HFFc6 (cell line): ENCODE measurements around the gene LINC00237. TPM values are rescaled to one million over a fixed set of nuclear protein-coding genes. Genes with fewer than 3 reads are reported as not detected.

Experiments
- DNase-seq: peaks from one replicate; pipeline ENCODE4 v3.0.0-alpha.2; 2018
- H3K27ac Mint-ChIP-seq: 2 replicates; pipeline ENCODE4 v1.8.0; 2020; ENCODE audit warnings: mild to moderate bottlenecking, mixed read lengths
- H3K27me3 Mint-ChIP-seq: 2 replicates; pipeline ENCODE4 v1.8.0; 2021; ENCODE audit warnings: mild to moderate bottlenecking, moderate library complexity, mixed read lengths; ENCODE audit not compliant: insufficient read depth
- H3K36me3 Mint-ChIP-seq: 2 replicates; pipeline ENCODE4 v1.8.0; 2021; ENCODE audit warnings: low read depth, mixed read lengths
- H3K4me1 Mint-ChIP-seq: 2 replicates; pipeline ENCODE4 v1.8.0; 2020; ENCODE audit warnings: low read depth, mixed read lengths
- H3K4me3 Mint-ChIP-seq: 2 replicates; pipeline ENCODE4 v1.8.0; 2020; ENCODE audit warnings: mild to moderate bottlenecking, moderate library complexity, mixed read lengths
- H3K9me3 Mint-ChIP-seq: 2 replicates; pipeline ENCODE4 v1.8.0; 2020; ENCODE audit warnings: mild to moderate bottlenecking, mixed read lengths
- total RNA-seq, 6 experiments: library from RNA; stranded (reverse); fragmentation: NEBNext Ultra II Directional; extraction: Animal tissue kit (Norgen Biotek cat#: 25700); gene quantifications; 2 replicates in 1 of 6; 3 replicates in 5 of 6; pipeline ENCODE4 v1.2.3, GENCODE V29; 2021
- TF ChIP-seq, protein P1 (sequence below): fragments of 200-600 bp; sonication (generic); IDR thresholded peaks from 2 replicates; pipeline ENCODE4 v1.5.0; 2021; ENCODE audit warnings: antibody characterized with exemption, mild to moderate bottlenecking

LINC00237 gene
- total RNA-seq, 6 experiments from 2014 or later, result not detected

DNA sequence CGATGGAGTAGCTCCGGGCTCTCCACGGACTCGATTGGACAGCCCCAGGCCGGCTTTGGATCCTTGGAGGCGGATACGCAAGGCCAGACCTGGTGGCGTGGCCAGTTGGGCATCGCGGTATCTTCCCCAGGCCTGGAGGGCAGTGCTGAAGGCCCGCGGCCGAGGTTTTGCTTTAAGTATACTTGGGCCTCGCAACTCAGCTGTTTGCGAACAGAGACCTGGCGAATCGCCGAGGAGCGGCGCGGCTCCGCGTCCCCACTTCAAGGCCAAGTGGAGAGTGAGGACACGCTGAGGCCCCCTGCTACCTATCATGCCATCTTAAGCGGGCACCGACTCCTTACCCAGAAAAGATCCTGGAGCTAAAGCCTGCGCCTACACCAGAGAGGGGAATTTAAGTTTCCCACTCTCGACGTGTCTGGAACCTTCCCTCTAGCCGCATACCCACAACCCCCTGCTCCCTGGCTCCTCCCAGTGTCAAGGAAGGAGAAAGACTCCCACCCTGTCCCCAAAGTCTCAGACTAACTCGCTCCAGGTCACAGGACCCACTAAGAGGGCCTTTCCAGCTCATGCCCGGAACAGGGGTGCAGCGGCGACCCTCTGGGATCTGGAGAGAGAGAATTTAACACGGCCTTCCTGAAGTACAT lies 4.1 kb downstream of the LINC00237 start:
- TF ChIP-seq, protein P1, sequence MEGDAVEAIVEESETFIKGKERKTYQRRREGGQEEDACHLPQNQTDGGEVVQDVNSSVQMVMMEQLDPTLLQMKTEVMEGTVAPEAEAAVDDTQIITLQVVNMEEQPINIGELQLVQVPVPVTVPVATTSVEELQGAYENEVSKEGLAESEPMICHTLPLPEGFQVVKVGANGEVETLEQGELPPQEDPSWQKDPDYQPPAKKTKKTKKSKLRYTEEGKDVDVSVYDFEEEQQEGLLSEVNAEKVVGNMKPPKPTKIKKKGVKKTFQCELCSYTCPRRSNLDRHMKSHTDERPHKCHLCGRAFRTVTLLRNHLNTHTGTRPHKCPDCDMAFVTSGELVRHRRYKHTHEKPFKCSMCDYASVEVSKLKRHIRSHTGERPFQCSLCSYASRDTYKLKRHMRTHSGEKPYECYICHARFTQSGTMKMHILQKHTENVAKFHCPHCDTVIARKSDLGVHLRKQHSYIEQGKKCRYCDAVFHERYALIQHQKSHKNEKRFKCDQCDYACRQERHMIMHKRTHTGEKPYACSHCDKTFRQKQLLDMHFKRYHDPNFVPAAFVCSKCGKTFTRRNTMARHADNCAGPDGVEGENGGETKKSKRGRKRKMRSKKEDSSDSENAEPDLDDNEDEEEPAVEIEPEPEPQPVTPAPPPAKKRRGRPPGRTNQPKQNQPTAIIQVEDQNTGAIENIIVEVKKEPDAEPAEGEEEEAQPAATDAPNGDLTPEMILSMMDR, result no peak
- H3K9me3 Mint-ChIP-seq, result no peaks in the 10 kb centered on the region; the same call in 1 of the 2 replicates
- H3K4me1 Mint-ChIP-seq, result peaks cover 7% of the 10 kb centered on the region; the same call in 1 of the 2 replicates
- no peak for DNase-seq
- H3K27ac Mint-ChIP-seq, result no peak overlapping the region
- peaks cover 51% of the 10 kb centered on the region for H3K27me3 Mint-ChIP-seq
- H3K4me3 Mint-ChIP-seq, result no peak overlapping the region
- no peaks in the 10 kb centered on the region for H3K36me3 Mint-ChIP-seq

DNA sequence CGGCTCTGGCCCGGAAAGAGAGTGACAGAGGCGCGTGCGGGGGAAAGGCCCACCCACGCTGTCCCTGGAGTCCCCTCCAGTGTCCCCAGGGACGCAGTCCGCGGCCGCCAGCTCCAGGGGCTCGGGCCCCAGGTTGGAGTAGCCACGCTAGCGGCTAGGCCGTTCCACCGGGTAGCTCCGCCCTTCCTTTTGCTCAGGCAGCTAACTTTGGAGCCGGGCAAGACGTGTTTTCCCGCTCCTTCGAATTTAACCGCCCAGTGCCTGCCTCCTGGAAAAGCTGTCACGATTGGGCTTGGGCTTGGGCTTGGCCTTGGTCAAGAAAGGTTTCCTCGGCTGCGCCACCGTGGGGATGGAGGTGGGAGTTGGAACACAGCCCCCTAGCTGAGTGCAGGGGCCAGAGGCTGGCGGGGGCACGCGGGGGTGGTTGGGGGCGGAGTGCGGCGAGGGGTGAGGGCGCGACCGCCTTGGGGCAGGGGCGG lies 4.7 kb downstream of the LINC00237 start:
- Mint-ChIP-seq H3K4me1 (peaks cover 7% of the 10 kb centered on the region; the same call in 1 of the 2 replicates), H3K9me3 (no peaks in the 10 kb centered on the region; the same call in 1 of the 2 replicates), H3K4me3 (no peak overlapping the region), H3K36me3 (no peaks in the 10 kb centered on the region), H3K27ac (no peak overlapping the region), H3K27me3 (peaks cover 53% of the 10 kb centered on the region)
- TF ChIP-seq, protein P1, result no peak
- no peak for DNase-seq

DNA sequence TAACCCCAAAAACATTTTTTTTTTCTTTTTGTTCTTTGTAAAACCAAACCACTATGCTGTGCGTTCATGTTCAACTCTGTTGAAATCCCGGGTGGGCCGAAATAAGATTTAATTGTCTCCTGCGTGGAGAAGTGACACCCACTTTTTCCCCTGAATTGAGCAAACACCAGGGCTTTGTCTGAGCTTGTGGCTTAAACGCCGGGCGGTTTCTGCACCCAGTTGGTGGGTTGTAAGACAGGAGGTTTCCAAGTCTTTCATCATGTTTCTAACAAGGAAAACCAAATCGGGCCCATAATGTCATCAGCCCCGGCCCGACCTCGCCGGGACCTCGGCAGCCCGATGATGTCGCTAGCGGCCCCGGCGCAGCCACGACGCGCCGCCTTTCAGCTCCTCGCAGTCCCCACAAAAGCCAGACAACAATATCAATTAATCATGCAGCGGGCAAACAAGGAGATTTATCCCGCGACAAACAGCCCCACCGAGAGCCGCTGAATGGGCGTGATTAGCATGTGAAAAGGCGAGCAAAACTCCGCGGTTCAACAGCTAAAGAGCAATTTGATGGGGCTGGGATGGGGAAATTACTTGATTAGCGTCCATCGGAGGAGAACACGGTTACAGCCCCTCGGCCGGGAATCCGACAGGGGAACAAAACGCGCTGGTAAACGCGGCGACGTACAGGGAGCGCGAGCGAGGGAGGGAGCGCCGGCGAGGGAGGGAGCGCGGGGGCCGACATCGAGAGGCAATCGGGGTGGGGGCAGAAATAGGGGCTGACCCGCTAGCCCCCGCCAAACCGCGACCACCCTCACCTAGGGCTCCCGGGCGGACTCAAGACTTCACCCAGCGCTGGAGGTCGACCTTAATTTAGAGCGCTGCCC lies 5.3 kb downstream of the LINC00237 start:
- peak overlapping the region; percentile 71 for H3K4me3 Mint-ChIP-seq
- H3K9me3 Mint-ChIP-seq, result no peaks in the 10 kb centered on the region; the same call in 1 of the 2 replicates
- no peak overlapping the region for H3K27ac Mint-ChIP-seq
- TF ChIP-seq, protein P1, result no peak
- peaks cover 54% of the 10 kb centered on the region for H3K27me3 Mint-ChIP-seq
- H3K4me1 Mint-ChIP-seq, result peaks cover 7% of the 10 kb centered on the region; the same call in 1 of the 2 replicates
- no peak for DNase-seq
- H3K36me3 Mint-ChIP-seq, result no peaks in the 10 kb centered on the region

DNA sequence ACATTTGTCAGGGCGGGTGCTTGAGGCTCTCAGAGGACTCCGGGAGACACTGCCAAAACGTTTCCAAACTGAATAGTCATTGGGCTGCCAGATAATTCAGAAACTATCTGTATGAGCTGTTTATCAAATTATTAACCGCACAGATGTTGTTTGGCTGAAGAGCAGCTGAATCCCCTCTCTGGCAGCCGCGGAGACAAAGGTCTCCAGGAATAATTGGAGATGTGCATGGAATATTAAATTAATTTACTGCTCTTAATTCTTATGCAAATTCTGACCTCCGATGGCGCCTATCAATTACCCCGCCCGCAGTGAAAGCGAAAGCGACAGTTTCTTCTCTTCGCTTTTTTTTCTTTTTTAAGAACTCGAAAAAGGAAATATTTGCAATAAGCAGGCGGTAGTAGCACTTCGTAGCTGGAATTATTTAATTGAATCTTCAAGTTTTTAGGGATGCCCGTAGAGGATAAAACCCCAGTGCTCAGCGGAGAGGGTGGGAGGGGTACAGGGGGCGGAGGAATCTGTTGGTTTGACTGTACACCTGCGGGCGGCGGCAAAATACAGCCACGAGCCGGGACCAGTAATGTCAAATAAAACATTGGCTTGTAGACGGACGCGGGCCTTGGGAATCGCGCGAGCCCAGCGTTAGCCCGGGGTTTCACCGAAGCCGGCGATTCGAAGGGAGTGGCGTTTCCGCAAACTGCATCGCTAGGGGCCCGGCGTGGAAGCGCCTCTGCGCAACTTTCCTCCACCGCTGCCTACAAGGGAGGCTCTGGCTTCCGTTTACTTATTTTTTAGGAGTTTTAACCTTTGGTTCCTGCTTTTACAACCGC lies 6.2 kb downstream of the LINC00237 start:
- no peak for DNase-seq
- H3K9me3 Mint-ChIP-seq, result no peaks in the 10 kb centered on the region; the same call in 1 of the 2 replicates
- no peak overlapping the region for H3K27ac Mint-ChIP-seq
- peaks cover 7% of the 10 kb centered on the region; the same call in 1 of the 2 replicates for H3K4me1 Mint-ChIP-seq
- H3K27me3 Mint-ChIP-seq, result peaks cover 53% of the 10 kb centered on the region
- TF ChIP-seq, protein P1, result no peak
- H3K4me3 Mint-ChIP-seq, result peak overlapping the region; percentile 71; the same call in 1 of the 2 replicates
- H3K36me3 Mint-ChIP-seq, result no peaks in the 10 kb centered on the region
